GM19043 (cell line): ENCODE data around the gene PRICKLE1.
"Not testable (repeated sequence)": the region's sequence is repeated elsewhere in the genome, so short reads cannot be mapped to it uniquely, and the experiment has no call there.

Experiments used
- ATAC-seq: cut with Tn5 transposase; IDR thresholded peaks from one replicate; pipeline ENCODE4 v1.9.1; 2021; ENCODE audit warnings: low read depth; ENCODE audit not compliant: unreplicated experiment

The PRICKLE1 gene

DNA sequence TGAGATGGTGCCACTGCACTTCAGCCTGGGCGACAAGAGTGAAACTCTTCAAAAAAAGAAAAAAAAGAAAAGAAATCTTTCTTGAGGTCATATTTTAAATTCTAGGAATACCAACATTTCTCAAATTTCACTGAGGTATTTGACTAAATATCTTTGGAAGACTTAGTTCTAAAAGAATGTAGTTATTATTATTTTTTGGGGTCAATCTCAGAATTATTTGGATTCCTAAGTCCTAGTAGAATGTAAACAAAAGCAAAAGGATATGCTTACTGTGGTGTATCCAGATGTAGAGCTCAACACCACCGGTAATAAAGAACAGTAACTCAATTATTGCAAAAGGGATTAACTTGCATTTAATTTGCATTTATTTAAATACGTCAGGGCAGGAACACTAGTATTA, 25.0 kb downstream of the PRICKLE1 start:
- no peak for ATAC-seq

GRCh38 chr12:42560977-42561376, 28.6 kb downstream of the PRICKLE1 start:
- ATAC-seq = no peak

DNA sequence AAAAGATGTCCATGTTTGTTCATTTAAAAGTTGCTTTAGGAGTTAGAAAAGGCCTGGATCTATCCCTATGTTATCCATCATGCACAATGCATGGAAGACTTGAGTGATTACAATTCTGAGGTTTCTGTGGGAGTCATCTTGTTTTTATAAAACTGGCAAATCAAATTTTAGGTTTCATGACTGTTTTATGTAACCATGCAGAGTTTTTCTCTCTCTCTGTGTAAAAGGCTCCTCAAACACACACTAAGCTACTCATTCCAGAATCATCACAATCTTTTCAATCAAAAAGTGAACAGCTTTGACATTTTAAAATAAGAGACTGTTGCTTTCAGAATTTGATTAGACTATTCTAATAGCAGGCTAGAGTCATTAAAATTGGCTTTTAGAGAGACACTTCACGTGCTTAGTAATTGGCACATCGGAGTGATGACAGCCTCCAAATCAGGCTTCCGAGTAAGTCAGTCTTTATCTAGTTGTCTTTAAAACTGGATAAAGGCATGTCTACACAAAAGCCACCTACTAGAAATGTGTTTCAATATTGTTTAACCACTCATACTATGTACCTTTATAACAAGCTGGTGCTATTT, 31.9 kb downstream of the PRICKLE1 start:
- ATAC-seq = no peak

- ATAC-seq = no peak
Measured at GRCh38 chr12:42556917-42557316, 32.6 kb downstream of the PRICKLE1 start.

DNA sequence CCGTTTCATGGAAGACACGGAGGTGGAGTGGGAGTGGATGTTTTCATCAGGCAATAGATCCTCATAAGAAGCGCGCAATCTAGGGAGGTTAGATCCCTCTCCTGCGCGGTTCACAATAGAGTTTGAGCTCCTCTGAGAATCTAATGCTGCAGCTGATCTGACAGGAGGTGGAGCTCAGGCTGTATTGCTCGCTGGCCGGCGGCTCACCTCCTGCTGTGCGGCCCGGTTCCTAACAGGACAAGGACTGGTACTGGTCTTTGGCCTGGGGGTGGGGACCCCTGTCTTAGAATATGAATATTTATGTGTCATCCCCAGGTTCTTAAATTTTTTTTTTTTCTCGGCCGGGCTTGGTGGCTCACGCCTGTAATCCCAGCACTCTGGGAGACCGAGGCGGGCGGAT, 36.7 kb downstream of the PRICKLE1 start:
- no peak for ATAC-seq

- no peak for ATAC-seq
Measured at GRCh38 chr12:42550800-42551199, 38.7 kb downstream of the PRICKLE1 start.

GRCh38 chr12:42546709-42547108, 42.8 kb downstream of the PRICKLE1 start:
- ATAC-seq = no peak

DNA sequence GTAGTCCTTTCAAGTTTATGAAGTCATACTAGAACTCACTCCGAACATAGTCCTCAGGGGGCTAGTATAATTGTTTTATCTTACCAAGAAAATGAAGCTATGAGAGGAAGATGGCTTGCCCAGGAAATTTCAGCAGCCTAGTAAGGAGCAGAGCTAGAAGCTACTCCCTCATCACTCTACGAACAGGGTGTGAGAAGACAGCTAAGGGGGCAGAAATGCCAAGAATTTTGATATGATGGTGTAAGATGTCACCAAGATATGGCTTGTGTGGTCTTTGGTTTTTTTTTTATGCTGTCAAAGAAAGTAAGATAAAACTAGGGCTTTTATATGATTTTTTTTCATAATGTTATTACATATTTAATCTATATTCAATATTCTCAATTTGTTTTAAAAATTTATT, 47.6 kb downstream of the PRICKLE1 start:
- ATAC-seq = no peak

DNA sequence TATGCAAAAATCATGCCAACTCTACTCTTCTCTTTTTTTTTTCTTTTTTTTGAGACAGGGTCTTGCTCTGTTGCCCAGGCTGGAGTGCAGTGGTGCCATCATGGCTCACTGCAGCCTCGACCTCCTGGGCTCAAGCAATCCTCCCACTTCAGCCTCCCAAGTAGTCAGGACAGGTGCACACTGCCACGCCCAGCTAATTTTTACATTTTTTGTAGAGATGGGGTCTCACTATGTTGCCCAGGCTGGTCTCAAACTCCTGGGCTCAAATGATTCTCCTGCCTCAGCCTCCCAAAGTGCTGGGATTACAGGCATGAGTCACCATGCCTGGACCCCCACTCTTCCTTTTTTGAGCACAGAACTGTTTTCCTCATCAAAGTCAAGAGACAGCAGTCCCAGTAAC, 48.2 kb downstream of the PRICKLE1 start:
- not testable (repeated sequence) for ATAC-seq

- ATAC-seq = no peak
Measured at GRCh38 chr12:42539696-42540095, 49.9 kb downstream of the PRICKLE1 start.

DNA sequence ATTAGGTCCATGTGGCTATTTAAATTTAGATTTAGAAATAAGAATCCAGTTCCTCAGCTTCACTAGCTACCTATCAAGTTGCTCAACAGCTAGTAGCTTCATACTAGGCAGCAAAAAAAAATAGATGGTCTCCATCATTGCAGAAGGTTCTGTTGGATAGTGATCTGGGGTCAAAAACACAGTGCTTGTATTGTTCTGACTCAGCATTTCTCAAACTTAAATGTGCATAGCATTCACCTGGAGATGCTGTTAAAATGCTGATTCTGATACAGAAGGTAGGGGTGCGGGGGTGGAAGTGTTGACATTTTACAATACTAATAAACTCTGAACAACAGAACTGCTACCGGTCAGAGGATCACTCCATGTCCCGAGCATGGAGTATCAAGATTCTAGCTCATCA, 51.3 kb downstream of the PRICKLE1 start:
- no peak for ATAC-seq

- no peak for ATAC-seq
Measured at GRCh38 chr12:42534184-42534838, 55.2 kb downstream of the PRICKLE1 start.

DNA sequence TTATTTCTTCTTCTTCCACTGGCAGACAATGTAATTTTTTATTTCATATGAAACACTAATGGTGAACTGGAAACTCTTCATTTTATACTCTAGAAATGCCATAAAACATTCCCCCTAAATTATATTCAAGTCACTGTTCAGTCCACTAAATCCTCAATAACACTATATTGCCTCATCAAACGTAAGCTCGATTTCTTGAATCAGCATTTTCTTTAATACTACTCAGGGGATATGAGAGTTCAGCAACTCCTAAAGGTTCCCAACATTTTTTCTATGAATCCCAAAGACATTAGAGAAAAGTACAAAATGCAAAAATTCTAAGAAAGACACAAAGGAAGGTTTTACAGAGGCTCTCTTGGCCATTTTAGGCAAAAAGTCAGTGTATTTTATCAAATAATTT, 59.3 kb downstream of the PRICKLE1 start:
- ATAC-seq = no peak

- ATAC-seq = no peak
Measured at GRCh38 chr12:42525444-42525843, 64.1 kb downstream of the PRICKLE1 start.

GRCh38 chr12:42524716-42525115, 64.8 kb downstream of the PRICKLE1 start:
- no peak for ATAC-seq

- no peak for ATAC-seq
Measured at GRCh38 chr12:42516573-42516972, 73.0 kb downstream of the PRICKLE1 start.

DNA sequence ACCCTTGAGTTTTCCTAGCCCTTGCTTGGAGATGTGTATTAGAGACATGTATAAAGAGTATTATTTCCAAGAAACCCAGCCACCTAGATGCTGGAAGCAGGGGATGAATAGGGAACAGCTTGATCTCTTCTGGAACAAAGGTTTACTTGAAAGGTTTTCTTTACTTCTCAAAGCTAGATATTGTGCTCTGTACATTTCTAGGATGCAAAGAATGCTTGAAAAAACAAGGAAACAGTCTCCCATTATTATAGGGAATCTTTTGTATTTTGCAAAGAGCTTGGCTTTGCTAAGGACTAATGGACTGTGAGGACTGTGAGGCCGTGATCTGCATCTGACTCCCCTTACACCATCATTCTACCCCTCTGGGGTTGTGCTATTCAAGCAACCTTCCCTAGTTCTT, 77.9 kb downstream of the PRICKLE1 start:
- ATAC-seq = no peak

DNA sequence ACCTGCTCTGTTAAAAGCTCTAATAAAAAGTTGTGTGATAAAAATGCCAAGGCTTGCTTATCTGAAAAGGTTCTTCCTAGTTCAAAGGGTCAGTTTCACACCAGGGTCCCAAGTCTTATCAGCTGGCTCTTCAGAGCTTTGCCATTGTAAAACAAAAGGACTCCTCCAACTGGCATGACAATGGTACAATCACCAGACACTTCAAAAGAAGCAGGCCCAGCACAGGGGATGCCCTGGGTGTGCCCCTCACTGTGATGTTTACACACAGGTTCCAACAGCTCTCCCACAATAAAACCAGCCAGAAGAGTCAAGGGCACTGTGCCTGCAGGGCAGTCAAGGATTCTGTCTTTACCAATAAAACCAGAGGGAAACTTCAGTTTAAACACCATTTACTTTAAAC, 78.7 kb downstream of the PRICKLE1 start:
- no peak for ATAC-seq

DNA sequence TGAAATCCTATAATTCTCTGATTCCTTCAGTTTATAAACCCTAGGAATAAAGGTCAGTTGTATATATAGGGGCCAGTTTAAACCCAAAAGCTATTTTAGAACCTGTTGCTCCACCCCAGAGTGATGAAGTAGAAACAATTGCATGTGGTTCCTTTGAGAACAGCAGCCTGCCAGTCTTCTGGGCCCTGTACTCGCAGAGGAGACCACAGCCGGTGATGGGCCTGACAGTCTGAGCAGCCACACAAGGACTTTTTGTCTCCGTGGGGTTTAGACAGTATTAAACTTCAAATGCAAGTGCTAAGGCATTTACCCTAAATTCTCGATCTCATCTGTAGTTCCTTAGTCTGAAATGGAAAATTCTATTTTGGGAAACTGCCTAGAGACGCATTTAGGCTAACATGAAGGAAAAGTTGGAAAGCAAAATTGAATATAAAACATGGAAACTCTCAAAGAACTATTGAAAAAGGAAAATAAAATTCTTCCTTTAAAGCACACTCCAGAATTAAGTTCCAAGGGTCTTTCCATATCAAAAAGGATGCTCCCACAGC, 80.6 kb downstream of the PRICKLE1 start:
- ATAC-seq = no peak

DNA sequence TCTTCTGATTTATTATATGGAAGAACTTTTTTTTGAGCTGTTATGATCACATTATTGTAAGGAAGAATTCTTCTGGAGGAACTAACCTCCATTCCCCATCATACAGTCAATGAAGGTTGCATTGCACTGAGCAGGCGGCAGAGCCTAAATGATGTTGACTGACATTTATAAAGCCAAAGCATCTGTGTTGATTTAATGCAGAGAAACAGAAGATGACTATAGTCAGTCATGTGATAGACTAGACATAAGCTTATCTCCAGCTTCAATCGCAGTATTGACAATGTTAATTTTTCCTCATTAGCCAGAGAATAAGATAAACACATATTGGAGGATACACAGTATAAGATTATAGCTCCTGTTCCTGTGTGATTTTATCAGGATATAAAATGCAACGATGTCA, 82.0 kb downstream of the PRICKLE1 start:
- no peak for ATAC-seq

- ATAC-seq = no peak
Measured at GRCh38 chr12:42507081-42507480, 82.5 kb downstream of the PRICKLE1 start.

GRCh38 chr12:42504049-42504448, 85.5 kb downstream of the PRICKLE1 start:
- ATAC-seq = no peak
